ENCODE results near the gene NUDT1. TPM values are rescaled to one million over a fixed set of nuclear protein-coding genes. Genes with fewer than 3 reads are reported as not detected.

The NUDT1 gene
- total and polyA plus RNA-seq, 2 donors (not counting 3 experiments of a cell fraction or from before 2014, with no cell fraction given): 23.9 to 25.9 TPM

GRCh38 chr7:2200584-2200980 is 41.4 kb upstream of the NUDT1 start:
- intact Hi-C loops (cut with micrococcal nuclease) (no loop called here), dilution Hi-C loops (cut with MboI; ENCODE audit: extremely low pct_ligation_motif_present, low sequenced_read_pairs) (no loop called here)
- ChIA-PET CTCF (interaction anchor here (1.8 kb wide), 1 partner anchor 9 kb away, joined by 6 read pairs; no protein-coding TSS in a partner anchor), POLR2A (no interaction called here)
- no peak overlapping the region for H3K27ac ChIP-seq (ENCODE audit: insufficient read depth, low read depth, low read length)
- no peaks in the 10 kb centered on the region for H3K79me2 ChIP-seq (ENCODE audit: control insufficient read depth, insufficient read depth, low read length)
- peaks cover 0 to 8% of the 10 kb centered on the region in 2 experiments for H3K36me3 ChIP-seq (ENCODE audit: control insufficient read depth in 2 of 2, extremely low read depth in 1 of 2, insufficient read depth in 2 of 2, low read length in 2 of 2)
- H2AFZ ChIP-seq (ENCODE audit: low read depth, low read length): no peak overlapping the region
- H3K9me1 ChIP-seq (replicated peaks; ENCODE audit: control insufficient read depth, extremely low read depth, insufficient read depth, low read length): no peaks in the 10 kb centered on the region
- H3K4me3 ChIP-seq (replicated peaks in 1 of 3; ENCODE audit: insufficient read depth in 1 of 3, low read depth in 1 of 3, low read length in 3 of 3): no peak overlapping the region
- FAIRE-seq: no peak
- H3K27me3 ChIP-seq (ENCODE audit: control insufficient read depth in 2 of 2, insufficient read depth in 2 of 2, low read length in 2 of 2): no peaks in the 10 kb centered on the region
- DNase-seq (ENCODE audit: low read depth, low spot score): no peak
- H3K4me2 ChIP-seq (ENCODE audit: insufficient read depth, low read length): no peak overlapping the region
- BruUV-seq (replicated peaks): no TSS peak
- H4K20me1 ChIP-seq (replicated peaks; ENCODE audit: control insufficient read depth, extremely low read depth, insufficient read depth, low read length): no peaks in the 10 kb centered on the region
- no peaks in the 10 kb centered on the region for H3K4me1 ChIP-seq (ENCODE audit: control insufficient read depth, extremely low read depth, insufficient read depth, low read length)
- TF ChIP-seq MYC (IDR thresholded peaks at IDR 0.05; ENCODE audit: low read depth, low read length) (no peak), MAX (IDR thresholded peaks at IDR 0.05; ENCODE audit: insufficient read depth, insufficient read length) (no peak), POLR2A (IDR thresholded peaks at IDR 0.05; ENCODE audit: low read depth, low read length) (no peak), POLR2AphosphoS5 (IDR thresholded peaks at IDR 0.05; ENCODE audit: insufficient read depth, low read depth, low read length) (no peak), GATA2 (IDR thresholded peaks at IDR 0.05; ENCODE audit: insufficient read depth, insufficient read length, low read depth, low read length) (no peak), JUN (IDR thresholded peaks at IDR 0.05; ENCODE audit: borderline replicate concordance, insufficient read depth, insufficient read length, low read depth) (no peak), EZH2 (IDR thresholded peaks at IDR 0.05; ENCODE audit: borderline replicate concordance, low read depth, low read length, severe bottlenecking) (no peak), FOS (IDR thresholded peaks at IDR 0.05; ENCODE audit: borderline replicate concordance, insufficient read depth, low read length) (no peak)
- H3K9me3 ChIP-seq (replicated peaks; ENCODE audit: control insufficient read depth, insufficient read depth, low read length): no peaks in the 10 kb centered on the region
- no peak overlapping the region for H3K9ac ChIP-seq (replicated peaks; ENCODE audit: extremely low read depth, insufficient read depth, low read length)

- DNase-seq (ENCODE audit: low read depth, low spot score): no peak
- Histone ChIP-seq H3K9ac (replicated peaks; ENCODE audit: extremely low read depth, insufficient read depth, low read length) (no peak overlapping the region), H3K4me1 (ENCODE audit: control insufficient read depth, extremely low read depth, insufficient read depth, low read length) (no peaks in the 10 kb centered on the region), H3K79me2 (ENCODE audit: control insufficient read depth, insufficient read depth, low read length) (no peaks in the 10 kb centered on the region), H3K36me3 (ENCODE audit: control insufficient read depth in 2 of 2, extremely low read depth in 1 of 2, insufficient read depth in 2 of 2, low read length in 2 of 2) (peaks cover 0 to 6% of the 10 kb centered on the region in 2 experiments), H3K9me1 (replicated peaks; ENCODE audit: control insufficient read depth, extremely low read depth, insufficient read depth, low read length) (no peaks in the 10 kb centered on the region), H3K4me3 (replicated peaks in 1 of 3; ENCODE audit: insufficient read depth in 1 of 3, low read depth in 1 of 3, low read length in 3 of 3) (no peak overlapping the region), H3K27ac (ENCODE audit: insufficient read depth, low read depth, low read length) (no peak overlapping the region), H2AFZ (ENCODE audit: low read depth, low read length) (no peak overlapping the region), H3K27me3 (ENCODE audit: control insufficient read depth in 2 of 2, insufficient read depth in 2 of 2, low read length in 2 of 2) (no peaks in the 10 kb centered on the region), H3K9me3 (replicated peaks; ENCODE audit: control insufficient read depth, insufficient read depth, low read length) (no peaks in the 10 kb centered on the region), H4K20me1 (replicated peaks; ENCODE audit: control insufficient read depth, extremely low read depth, insufficient read depth, low read length) (no peaks in the 10 kb centered on the region), H3K4me2 (ENCODE audit: insufficient read depth, low read length) (no peak overlapping the region)
- BruUV-seq (replicated peaks): no TSS peak
- TF ChIP-seq CTCF (IDR thresholded peaks at IDR 0.05; ENCODE audit: extremely low read depth in 1 of 2, insufficient read depth in 1 of 2, low read depth in 1 of 2, low read length in 2 of 2): no peak
- no peak for TF ChIP-seq FOS (IDR thresholded peaks at IDR 0.05; ENCODE audit: borderline replicate concordance, insufficient read depth, low read length)
- TF ChIP-seq POLR2A (IDR thresholded peaks at IDR 0.05; ENCODE audit: low read depth, low read length): no peak
- TF ChIP-seq EZH2 (IDR thresholded peaks at IDR 0.05; ENCODE audit: borderline replicate concordance, low read depth, low read length, severe bottlenecking): no peak
- no peak for TF ChIP-seq MAX (IDR thresholded peaks at IDR 0.05; ENCODE audit: insufficient read depth, insufficient read length)
- TF ChIP-seq MYC (IDR thresholded peaks at IDR 0.05; ENCODE audit: low read depth, low read length): no peak
- TF ChIP-seq JUN (IDR thresholded peaks at IDR 0.05; ENCODE audit: borderline replicate concordance, insufficient read depth, insufficient read length, low read depth): no peak
- TF ChIP-seq POLR2AphosphoS5 (IDR thresholded peaks at IDR 0.05; ENCODE audit: insufficient read depth, low read depth, low read length): no peak
- no peak for TF ChIP-seq GATA2 (IDR thresholded peaks at IDR 0.05; ENCODE audit: insufficient read depth, insufficient read length, low read depth, low read length)
- no peak for FAIRE-seq
- intact Hi-C loops (cut with micrococcal nuclease): no loop called here
- POLR2A ChIA-PET: no interaction called here
- dilution Hi-C loops (cut with MboI; ENCODE audit: extremely low pct_ligation_motif_present, low sequenced_read_pairs): no loop called here
- CTCF ChIA-PET: interaction anchor here (1.8 kb wide), 1 partner anchor 8 kb away, joined by 6 read pairs; no protein-coding TSS in a partner anchor
Measured at GRCh38 chr7:2201128-2201527, 40.9 kb upstream of the NUDT1 start.

All from endothelial cell of umbilical vein (primary cell).